Keratinocyte (primary cell): Measurements from ENCODE around the gene CARM1.

Experiments used
- CTCF ChIP-seq, 3 experiments: IDR thresholded peaks in 1 of 3; conservative IDR thresholded peaks in 1 of 3; optimal IDR thresholded peaks in 1 of 3; 2 replicates in 2 of 3; 3 replicates in 1 of 3; pipeline versions ENCODE3 to v1.5.1; 2011; ENCODE audit warnings: low read length in 3 of 3, mild to moderate bottlenecking in 3 of 3, moderate library complexity in 2 of 3, control low read depth in 1 of 3, inconsistent platforms in 1 of 3; ENCODE audit not compliant: insufficient read depth in 2 of 3; ENCODE audit errors: extremely low read depth in 1 of 3
- EZH2 ChIP-seq: IDR thresholded peaks from one replicate; pipeline ENCODE4 v1.6.1; 2012; ENCODE audit warnings: inconsistent platforms, mild to moderate bottlenecking, low read length, moderate library complexity

DNA sequence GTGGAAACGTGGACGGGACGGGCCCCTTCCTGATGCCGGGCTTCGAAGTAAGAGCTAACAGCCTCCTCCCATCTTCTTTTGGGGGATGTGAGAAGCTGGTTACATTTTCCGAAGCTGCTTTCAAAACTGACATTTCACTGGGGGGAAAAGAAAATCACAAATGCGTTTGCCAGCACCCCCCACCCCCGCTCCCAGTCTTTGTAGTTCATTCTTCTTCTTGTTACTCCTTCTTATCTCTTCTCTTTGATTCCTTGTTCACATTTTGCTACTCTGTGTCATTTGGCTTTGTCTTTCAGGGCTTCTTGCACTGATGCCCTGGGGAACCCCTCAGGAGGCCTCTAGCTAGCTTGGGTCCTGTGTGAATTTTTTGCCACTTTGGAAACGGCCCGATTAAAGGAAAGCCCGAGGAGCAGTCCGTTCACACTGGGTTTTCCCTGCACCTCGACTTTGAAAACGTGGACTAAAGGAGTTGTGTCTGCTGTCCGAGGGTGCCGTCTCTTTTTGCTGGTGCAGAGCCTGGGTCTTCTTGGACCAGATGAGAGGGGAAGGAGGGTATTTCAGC lies 1.3 kb downstream of the CARM1 start:
- TF ChIP-seq EZH2 (no peak), CTCF (optimal IDR thresholded peaks at IDR 0.05 in 1 of 3, IDR thresholded peaks at IDR 0.05 in 1 of 3, conservative IDR thresholded peaks at IDR 0.05 in 1 of 3; ENCODE audit: extremely low read depth in 1 of 3, insufficient read depth in 2 of 3, low read length in 3 of 3) (no peak)
